GF-D8 (cell line): ENCODE data around the gene EPHB3.
A peak's percentile ranks its signal among the peaks of the same experiment; 100 is the strongest.

Experiments
- DNase-seq: peaks from one replicate; lab custom pipeline; 2025; lab: John Stamatoyannopoulos, UW

Gene EPHB3

DNA sequence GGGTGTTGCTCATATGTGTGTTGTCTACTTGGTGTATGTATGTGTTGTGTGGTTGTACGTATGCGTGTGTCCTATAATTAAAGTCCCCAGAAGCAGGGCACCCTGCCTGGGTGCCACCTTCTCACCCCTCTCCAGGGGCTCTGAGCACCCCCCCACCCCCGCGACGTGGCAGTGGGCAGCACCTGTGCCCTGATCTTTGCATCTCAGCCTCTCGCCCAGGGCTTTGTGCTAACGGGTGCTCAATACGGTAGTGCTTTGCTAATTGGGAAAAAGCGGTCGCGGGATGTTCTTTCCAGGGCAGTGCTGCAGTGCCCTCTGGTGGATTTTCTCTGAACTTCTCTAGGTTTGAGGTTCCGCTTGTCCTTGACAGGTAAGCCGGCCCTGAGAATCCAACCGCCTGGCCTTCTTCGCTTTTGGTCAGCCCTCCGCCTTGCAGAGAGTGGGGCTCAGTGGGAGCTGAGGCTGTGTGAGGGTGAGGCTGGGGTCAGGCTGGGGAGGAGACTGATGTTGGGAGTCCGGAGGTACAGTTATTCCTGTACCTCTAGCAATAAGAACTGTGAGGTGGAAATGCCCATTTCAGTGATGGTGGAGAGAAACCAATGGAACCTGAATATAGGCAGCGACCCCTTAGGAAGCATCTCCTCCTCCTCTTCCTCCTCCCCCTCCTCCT lies 17.6 kb upstream of the EPHB3 start:
- peak; percentile 43 for DNase-seq

DNA sequence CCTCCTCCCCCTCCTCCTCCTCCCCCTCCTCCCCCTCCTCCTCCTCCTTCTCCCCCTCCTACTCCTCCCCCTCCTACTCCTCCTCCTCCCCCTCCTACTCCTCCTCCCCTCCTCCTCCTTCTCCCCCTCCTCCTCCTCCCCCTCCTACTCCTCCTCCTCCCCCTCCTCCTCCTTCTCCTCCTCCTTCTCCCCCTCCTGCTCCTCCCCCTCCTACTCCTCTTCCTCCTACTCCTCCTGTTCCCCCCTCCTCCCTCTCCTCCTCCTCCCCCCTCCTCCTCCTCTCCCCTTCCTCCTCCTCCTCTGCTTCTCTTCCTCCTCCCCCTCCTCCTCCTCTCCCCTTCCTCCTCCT lies 17.1 kb upstream of the EPHB3 start:
- DNase-seq = no peak

DNA sequence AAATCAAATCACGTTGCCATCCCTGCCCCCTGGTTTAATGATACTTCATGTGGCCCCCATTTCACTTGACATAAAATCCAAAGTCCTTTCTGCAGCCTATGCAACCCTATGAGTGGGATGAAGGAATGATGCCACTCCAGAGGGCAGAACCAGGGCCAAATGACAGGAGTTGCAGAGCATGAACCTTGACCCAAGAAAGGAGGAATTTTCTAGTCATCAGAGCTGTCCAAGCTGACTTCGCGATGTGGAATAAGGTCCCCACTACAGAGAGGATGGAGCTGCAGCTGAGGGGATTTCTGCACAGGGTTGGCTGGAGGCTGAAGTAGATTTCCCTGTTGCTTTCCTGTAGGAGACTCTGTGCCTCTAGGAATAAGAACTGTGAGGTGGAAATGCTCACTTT lies 15.8 kb upstream of the EPHB3 start:
- no peak for DNase-seq

DNA sequence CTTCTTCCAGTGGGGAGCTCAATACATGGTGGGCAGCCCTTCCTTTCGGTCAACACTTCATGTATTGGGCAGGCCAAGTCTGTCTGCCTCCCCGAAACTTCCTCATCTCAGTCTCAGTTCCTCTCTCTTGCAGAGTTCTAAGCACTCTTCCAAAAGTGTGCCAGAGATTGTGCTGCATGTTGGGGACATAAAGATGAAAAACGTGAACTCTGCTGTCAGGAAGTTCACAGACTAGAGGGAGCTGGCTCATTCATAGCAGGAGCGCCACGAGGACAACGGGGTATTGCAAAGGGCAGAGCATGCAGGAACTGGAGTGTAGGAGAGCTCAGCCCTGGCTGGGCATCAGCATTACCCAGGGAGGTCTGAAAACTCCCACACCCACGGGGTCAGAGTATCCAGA lies 15.3 kb upstream of the EPHB3 start:
- no peak for DNase-seq

DNA sequence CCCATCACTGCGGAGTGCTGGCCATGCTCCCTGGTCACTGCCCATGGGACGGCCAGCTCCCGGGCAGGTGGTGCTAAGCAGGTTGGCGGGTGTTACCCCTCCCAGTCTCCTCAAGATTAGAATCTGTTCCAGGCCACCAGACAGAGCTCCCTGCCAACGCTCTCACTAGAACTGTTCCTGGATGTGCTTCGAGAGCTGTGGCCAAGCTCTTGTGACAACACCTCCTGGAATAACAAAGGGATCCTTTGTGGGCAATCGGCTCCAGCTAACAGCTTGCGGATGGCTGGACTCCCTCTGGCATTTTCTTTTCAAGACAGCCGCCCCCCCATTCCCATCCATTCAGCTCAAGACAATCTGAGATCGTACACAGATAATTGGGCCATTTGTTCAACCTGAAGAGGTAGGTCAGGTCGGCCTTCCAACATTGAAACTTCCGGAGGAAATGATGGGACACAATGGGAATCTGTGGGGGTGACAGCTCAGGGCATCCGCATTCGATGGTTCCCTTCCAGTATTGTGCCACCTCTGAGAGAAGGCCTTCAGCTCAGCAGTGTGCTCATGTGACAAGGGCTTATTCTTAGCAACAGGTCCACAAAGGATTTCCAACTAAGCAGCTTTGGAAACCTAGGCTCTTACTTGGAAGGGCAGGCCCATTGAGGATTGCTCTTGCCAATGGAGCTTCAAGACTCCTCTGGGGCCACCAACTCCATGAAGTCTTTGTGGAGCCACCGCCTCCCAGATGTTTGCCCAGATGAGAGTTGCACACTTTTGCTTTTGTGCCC lies 11.6 kb upstream of the EPHB3 start:
- no peak for DNase-seq

DNA sequence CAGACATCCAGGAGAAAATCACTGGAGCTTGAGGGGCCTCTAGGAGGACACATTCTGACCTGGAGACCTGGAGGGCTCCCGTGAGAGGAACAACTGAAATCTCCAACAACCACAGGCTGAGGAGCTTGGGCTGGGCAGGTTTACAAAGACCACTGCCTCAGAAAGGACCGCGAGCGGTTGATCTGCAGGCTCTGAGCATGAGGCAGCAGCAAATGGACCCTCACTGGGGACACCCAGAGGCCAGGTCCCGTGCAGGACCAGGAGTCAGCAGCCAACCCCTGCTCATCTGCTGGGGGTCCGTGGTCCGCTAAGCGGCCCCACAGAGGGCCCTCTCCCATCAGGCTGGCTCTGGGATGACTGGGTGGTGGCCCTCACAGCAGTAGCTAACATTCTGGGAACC lies 10.5 kb upstream of the EPHB3 start:
- DNase-seq = no peak

DNA sequence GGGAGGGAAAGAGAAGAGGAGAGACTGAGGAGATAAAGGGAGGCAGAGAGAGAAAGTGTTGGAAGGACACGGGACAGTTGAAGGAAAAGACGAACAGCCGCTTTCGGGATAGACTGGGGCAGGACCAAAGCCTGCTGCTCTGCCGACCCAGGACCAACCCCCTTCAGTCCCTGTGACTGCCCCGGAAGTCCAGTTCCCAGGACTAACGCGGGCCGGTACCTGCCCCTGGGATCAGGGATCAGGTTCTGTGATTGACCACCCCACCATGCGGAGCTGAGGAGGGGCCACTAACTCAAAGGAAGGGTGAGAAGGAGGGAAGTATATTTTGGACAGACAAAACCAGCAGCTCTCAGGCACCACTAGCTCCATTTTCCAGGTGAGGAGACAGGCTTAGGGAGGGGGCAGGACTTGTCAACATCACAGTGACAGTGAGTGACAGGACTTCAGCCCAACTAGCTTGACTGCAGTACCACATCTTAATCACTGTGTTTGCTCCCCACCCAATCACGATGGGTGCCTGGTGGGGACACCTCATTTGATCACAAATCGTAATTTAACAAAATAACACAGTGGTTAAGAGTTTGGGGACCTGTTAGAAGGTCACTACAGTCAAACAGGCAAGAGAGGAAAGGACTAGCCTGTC lies 9.8 kb upstream of the EPHB3 start:
- DNase-seq = no peak

DNA sequence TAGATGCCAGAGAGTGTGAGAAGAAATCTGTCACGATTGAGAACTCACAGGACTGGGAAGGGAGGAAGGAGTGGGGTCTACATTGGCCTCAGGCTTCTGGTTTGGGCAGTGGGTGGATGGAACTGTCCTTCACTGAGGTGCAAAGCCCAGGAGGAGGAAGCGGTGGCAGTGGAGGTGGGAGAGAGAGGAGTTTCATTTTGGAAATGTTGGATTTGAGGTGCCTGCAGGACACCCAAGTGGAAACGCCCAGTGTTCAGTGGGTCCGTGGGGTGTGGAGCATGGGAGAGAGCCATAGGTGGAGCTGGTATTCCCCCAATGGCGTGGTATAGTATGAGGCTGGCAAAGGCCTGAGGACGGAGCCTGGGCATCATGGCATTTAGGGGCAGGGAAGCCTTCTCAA lies 9.3 kb upstream of the EPHB3 start:
- no peak for DNase-seq

DNA sequence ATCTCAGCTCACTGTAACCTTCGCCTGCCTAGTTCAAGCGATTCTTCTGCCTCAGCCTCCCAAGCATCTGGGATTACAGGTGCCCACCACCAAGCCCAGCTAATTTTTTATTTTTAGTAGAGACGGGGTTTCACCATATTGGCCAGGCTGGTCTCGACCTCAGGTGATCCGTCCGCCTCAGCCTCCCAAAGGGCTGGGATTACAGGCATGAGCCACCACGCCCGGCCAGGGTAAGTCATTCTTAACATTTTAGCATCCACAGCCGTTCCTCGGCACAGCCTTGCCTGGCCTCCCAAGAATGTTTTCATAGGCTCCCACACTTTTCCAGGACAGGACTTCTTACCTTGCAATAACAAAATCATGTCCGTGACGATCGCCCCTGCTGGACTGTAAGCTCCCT lies 8.7 kb upstream of the EPHB3 start:
- no peak for DNase-seq

DNA sequence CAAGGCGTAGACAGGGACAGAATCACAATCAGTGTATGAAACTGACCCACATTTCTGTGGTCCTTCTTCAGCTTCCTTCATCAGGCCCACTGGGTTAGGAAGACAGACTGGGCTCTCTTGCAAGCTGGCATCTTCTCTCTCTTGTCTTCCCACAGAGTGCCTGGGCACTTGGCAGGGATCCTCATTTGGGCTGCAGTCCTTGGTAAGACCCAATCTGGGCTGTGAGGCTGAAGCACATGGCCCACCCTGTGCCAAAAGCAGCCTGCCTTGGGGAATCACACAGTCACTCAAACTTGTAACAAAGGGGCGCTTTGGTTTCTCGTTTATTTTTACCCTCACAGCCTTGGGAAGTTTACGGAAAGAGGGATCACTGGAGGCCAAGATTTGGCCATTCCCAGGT lies 8.2 kb upstream of the EPHB3 start:
- DNase-seq = no peak

DNA sequence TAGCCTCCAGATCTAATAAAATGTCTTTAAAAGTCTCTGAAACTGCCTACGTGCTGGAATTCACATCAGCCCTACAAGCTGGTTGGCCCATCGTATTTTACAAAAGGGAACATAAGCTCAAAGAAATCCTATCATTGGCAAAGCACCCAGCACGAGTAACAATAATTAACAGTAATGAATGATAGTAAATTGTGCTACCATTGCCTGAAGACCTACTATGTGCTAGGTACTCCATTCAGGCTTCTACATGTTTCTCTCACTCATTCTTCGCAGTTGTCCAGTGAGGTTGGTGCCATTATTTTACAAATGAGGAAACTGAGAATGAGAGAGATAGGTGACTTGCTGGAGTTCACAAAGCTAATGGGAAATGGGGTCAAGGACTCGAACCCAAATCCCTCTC lies 7.1 kb upstream of the EPHB3 start:
- no peak for DNase-seq

DNA sequence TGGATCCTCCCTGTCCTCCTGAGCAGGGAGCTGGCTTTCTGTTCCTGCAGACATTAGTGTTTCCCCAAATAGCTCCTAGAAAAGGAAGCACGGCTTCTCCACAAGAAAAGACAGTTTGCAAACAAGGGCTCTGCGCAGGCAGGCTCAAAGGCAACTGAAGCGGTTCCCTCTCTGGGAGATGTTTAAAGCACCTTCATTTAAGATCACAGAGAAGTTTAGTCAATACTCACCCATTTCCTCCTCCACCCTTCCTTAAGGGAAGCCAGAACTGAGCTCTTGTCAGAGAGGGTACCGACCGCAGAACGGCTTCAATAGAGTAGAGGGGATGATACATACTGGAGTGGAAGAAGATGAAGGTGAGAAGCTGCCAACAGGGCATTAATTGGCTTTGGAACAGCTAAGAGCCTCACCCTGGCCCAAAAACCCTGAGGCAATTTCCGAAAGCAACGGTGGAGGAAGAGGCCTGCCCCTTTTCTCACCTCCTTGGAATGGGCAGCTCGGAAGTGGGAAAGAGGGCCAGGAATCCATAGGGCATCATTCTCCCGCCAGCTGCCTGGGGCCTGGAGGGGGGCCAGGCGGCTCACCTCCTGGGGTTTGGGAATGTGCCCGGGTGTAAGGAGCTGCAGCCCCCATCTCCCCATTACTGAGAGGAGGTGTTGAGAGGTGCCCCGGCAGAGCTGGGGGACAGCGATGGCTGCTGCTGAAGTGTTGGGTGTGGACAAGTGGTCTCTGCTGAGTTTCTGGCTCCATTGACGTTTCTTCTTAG lies 4.8 kb upstream of the EPHB3 start:
- DNase-seq = no peak

DNA sequence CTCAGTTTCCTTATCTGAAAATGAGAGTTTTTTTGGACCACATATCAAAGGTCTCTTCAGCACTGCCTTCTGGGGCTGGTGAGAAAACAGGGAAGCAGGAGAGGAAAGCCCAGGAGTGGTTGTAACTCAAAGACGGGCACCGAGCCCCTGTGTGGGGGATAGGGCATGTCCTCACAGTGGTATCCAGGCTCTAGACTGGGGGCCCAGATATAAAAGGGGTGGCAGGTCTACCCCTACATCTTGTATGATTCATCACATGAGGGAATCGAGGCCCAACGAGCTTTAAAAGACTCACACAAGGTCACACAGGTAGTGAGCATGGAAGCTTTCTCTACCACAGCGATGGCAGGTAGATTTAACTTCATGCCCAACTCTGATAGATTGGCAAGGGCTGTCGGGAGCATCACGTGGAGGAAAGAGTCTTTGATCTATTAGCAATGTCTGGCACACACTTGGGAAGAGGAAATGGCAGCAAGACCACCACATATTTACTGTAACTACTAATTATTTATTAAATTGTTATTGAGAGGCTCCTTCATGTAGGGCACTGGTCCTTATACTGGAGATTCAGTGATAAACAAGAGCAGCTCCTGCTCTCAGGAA lies 4.1 kb upstream of the EPHB3 start:
- no peak for DNase-seq

DNA sequence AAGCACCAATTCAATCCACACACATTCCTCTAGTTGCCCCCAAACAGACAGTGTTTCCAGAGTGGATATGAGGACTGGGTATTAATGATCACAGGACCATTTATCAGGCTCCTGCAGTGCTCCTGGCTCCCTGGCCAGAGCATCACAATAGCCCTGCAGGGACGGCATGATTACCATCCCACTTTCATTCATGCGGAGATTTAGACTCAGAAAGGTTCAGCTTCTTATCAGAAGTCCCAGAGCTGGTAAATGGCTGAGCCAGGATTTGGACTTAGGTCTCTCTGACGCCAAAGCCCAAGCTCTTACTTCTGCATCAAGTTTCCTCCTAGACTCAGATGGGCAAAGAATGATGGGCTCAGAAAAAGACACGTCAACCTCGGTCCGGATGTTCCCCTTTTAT lies 2.9 kb upstream of the EPHB3 start:
- DNase-seq = no peak

DNA sequence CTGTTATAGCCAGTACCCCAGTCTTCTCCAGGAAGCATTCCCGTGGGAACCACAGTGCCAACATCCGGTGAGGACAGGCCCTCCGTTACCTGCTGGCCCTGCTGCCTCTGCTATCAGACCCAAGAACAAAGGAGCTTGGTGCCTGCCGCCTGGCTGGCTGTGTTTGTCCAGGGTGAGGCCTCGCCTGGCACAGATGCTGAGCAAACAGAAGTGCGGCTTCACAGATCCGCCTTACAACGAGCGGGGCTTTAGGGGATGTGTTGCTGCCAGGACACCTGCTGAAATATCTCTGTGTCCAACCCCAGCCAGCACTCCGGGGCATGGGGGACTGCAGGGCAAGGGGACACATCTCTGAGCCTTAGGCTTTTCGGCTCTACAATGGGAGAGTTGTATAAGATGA lies 2.2 kb upstream of the EPHB3 start:
- DNase-seq = no peak

DNA sequence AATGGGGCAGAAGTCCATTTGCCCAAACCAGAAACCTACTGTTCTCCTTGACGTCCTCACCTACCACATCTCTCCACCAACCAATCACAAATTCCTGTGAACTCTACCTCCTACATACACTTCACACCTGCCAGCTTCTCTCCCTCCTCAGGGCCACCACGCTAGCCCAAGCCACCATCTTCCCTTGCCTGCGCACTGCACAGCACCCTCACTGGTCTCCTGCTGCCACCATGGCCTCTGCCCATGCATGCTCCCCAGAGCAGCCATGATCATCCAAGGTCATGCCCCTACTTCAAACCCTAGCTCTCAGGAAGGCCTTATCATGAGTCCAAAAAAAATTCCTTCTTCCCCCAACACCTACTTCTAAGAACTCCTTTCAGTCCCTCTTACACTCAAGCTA lies 1.1 kb upstream of the EPHB3 start:
- no peak for DNase-seq

DNA sequence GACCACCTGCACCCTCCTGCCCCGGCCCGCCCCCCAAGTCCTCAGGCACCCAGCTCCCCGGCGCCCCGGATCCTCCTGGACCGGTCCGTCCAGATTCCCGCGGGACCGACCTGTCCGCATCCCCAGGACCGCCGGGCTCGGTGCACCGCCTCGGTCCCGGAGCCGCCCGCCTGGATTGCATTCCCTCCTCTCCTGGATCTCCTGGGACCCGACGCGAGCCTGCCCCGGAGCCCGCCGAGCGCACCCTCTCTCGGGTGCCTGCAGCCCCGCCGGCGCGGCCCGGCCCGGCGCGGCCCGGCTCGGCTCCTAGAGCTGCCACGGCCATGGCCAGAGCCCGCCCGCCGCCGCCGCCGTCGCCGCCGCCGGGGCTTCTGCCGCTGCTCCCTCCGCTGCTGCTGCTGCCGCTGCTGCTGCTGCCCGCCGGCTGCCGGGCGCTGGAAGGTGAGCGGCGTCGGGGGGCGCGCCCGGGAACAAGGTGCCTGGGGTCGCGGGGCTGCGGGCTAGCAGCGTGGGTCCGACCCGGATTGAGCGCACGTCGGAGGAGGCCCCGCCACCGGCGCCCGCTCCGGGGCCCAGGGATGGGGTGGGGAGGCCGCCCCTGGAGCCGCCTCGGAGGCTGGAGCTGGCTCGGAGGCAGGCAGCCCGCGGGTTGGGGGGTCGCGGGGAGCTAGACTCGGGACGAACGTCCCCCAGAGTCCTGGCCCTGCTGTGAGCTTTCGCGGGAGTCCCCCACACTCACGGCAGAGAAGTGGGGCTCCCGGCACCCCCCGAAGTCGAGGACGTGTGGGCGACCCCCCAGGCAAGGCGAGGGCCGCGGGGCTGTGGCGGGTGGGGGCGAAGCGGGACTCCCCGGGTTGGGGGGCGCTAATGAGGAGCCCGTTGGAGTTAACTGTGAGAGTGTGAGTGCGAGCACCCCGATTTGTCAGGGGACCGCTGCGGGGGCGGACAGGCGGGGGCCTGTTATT lies 610 bp downstream of the EPHB3 start:
- no peak for DNase-seq

DNA sequence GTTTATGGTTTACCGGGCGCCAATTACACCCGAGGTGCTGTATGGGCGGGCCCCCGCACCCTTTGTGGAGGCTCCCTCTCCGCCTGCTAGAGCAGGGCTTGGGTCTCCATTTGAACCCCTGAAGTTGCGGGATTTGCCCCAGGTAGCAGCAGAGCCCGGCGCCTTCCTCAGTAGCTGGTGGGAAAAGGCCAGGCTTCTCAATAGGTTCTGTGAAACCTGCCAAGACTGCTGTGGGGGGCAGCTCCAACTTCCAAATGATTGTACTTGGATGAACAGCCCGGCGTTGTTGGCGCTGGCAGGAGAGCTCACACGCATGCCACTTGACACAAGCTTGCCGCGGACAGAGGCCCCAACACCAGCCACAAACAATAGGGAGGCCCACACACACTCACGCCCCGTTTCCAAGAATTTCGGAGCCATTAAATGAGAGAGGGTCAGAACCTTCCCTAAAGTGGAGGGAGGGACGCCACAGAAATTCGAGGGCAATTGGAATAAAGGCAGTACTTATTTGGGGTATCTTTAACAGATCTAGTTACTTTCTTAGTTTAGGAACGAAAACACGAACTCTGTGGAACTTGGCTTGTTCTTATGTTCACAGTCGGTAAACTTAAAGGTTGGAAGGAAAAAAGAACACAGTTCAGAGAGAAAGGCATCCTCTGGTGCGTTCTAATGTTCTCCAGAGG lies 1.4 kb downstream of the EPHB3 start:
- DNase-seq = no peak

DNA sequence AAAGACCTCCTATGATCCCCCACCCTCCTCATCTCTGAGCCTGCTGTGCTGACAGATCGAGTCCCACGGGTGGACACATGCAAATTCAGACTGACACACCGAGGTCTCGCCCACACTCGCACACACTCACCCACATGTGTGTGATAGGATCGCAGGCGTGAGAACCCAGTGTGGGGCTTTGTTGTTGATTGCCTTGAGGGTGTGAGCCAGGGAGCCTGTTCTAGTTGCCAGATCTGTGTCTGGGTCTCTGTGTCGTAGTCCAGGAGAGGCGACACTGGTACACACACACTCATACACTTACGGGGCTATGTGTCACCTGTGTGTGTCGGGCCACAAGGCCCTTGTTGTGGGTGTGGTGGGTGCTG lies 2.0 kb downstream of the EPHB3 start:
- DNase-seq = no peak

DNA sequence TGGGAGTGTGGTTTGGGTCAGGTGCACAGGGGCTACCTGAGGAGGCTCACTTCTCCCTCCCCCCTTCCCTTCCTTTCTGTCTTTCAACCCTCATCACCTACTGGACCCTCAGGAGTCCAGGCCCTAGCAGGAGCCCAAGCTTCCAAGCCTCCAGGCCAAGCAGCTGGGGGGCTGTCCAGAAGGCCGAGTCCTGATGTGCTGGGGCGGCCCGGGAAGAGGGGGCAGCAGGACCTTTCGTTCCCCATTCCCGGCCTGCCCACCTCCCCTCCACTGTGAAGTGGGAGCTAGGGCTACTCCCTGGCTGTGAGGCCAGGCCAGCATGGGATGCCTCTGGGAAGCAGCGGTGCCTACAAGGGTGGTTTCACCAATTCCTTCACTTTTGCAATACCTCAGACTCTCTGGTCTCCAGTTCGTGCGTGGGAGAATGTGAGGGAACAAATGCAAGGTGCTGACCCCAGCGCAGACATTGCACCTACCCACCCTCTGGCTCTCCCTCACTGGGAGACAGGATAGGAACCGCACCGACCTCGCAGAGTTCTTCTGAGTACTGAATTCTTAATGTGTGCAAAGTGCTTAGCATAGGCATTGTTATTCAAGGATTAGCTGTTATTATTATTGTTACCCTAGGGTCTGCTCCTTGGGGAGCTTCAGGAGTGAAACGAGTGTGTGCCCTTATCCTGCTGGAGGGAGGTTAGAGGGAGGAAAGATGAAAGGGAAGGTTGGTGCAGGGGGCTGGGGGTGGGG lies 2.5 kb downstream of the EPHB3 start:
- no peak for DNase-seq
